ENCODE measurements around the gene NANOS2. TPM values are rescaled to one million over a fixed set of nuclear protein-coding genes. Genes with fewer than 3 reads are reported as not detected.

The NANOS2 gene
- total RNA-seq, 1 experiment from 2014 or later, result not detected

DNA sequence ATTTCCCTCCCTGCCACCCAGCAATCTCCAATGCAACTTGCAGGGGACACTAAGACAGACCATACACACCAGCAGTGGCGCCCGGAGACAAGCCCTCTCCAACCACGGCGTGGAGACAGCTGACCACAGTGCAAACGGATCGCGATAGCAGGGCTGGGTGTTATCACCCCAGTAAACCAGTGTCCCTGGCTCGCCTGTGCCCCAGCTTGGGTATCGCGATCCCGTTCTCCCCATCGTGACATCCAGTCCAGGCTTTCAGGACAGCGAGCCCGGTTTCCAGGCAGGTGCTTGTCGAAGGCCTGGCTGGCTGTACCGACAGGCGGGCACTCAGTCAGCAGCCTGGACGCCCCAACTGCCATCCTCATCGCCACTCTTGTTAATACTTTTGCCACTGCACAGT lies 20.7 kb upstream of the NANOS2 start:
- DNase-seq, result no peak
- Histone ChIP-seq H3K27me3 (peaks cover 38% of the 10 kb centered on the region), H3K36me3 (no peaks in the 10 kb centered on the region), H3K4me3 (no peak overlapping the region), H3K9me3 (no peaks in the 10 kb centered on the region)

DNA sequence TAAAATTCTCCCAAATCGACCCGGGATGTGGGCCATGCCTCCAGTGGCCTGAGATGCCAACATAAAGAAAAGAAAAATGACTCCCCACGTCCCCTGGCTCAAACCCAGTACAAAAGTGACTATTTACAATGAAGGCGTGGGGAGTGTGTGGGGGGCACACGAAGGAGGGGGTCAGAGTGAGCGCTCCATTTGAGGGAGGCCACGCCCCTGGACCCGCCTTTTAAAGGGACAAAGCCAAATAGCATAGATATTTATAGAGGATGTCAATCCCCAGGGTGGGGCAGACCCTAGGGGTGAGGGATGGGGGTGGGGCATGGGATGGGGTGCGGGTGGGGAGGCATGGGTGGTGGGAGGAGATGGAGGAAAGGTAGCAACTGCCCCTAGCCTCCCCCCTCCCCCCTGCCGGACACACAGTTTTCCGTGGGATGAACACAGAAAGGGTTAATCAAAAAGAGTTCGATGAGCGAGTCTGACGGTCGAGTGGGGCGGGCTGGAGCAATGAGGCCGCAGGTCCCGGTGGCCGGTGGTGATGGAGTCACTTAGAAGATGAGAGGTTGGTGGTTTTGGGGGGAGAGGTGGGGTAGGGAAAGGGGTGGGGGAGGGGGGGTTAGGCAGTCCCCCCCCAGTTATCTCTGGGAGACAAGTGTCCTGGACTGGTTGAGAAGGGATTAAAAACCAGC lies 20.1 kb upstream of the NANOS2 start:
- H3K4me3 ChIP-seq, result no peak overlapping the region
- H3K36me3 ChIP-seq, result no peaks in the 10 kb centered on the region
- H3K9me3 ChIP-seq, result no peaks in the 10 kb centered on the region
- peaks cover 38% of the 10 kb centered on the region for H3K27me3 ChIP-seq
- DNase-seq, result no peak

DNA sequence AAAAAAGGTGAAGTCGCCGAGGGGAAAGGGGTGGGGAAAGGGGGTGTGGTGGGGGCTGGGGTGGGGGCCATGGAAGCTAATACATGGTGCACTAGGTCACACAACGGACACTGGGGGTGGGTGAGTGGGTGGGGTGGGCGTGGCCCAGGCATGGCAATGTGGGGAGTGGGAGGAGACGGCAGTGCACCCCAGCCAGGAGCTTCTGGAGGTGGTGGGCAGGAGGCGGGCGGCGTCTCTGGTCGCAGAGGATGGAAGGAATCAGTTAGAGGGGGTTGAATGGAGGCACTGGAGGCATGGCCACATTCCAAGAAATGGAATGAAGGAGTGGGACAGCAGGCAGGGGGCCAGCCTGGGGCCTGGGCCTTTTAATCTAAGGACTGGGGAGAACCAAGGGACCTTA lies 19.2 kb upstream of the NANOS2 start:
- H3K4me3 ChIP-seq, result no peak overlapping the region
- DNase-seq, result no peak
- H3K36me3 ChIP-seq, result no peaks in the 10 kb centered on the region
- H3K9me3 ChIP-seq, result no peaks in the 10 kb centered on the region
- peaks cover 41% of the 10 kb centered on the region for H3K27me3 ChIP-seq

DNA sequence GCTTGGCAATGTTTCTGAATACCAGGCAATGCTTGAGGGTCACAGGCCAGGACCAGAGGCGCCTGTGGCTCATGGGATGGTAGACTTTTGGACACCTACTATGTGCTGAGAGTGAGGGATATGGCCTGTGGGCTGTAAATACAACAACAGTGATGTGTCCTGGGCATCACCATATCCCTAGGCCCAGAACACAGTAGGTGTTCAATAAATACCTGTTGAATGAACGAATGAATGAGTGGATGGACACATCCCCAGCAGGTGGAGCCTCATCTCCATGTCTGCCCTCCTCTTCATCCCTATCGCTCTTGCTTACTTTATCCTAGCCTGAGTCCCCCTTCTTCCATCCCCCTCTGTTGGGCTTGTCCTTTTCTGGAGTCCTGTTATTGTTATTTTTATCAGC lies 16.5 kb upstream of the NANOS2 start:
- Histone ChIP-seq H3K9me3 (no peaks in the 10 kb centered on the region), H3K27me3 (peaks cover 31% of the 10 kb centered on the region), H3K4me3 (no peak overlapping the region), H3K36me3 (no peaks in the 10 kb centered on the region)
- no peak for DNase-seq

DNA sequence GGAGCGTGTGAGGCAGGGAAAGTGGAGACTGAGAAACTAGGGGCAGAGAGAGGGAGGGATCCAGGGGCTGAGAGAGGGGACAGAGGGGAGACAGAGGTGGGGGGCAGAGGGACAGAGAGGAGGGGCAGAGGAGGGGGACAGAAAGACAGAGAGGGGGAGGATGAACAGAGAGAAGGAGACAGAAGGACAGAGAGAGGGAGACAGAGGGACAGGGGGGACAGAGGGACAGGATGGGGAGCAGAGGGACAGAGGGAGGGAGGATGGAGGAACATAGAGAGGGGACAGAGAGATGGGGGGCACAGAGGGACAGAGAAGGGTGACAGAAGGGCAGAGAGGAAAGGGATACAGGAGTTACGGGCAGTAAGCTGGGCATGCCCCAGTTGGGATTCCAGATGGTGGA lies 14.7 kb upstream of the NANOS2 start:
- peaks cover 17% of the 10 kb centered on the region for H3K27me3 ChIP-seq
- DNase-seq, result no peak
- H3K36me3 ChIP-seq, result no peaks in the 10 kb centered on the region
- H3K9me3 ChIP-seq, result no peaks in the 10 kb centered on the region
- no peak overlapping the region for H3K4me3 ChIP-seq

DNA sequence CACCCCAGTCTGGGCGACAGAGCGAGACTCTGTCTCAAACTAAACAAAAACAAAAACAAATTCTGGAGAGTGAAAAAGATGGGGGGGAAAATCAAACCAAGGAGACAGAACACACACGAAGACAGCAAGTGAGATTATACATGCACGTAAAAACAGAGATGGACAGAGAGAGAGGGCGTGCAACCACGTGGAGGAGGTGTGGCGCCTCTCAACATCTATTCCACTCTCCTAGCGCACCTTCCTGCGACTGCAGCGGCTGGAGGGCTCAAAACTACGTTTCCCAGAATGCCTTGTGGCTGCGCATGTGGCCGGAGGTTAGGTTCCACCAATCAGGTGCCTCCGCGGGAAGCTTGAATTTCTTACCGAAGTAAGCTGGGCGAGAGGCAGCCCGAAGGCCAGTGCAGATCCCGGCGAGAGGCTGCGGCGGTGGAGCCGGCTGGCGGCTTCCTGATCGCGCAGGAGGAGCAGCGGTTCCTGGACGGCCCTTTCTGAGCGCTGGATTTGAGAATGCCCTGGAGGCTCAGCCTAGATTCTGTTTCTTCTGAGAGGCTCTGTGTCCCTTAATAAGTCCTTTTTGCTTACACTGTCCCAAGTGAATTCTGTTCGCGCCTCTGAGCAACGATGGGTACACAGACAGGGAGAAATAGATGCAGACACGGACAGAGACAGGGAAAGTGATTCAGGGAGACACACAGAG lies 13.1 kb upstream of the NANOS2 start:
- Histone ChIP-seq H3K27me3 (peaks cover 13% of the 10 kb centered on the region), H3K36me3 (no peaks in the 10 kb centered on the region), H3K9me3 (no peaks in the 10 kb centered on the region), H3K4me3 (no peak overlapping the region; the same call in 1 of the 2 replicates)
- peak; percentile 92 for DNase-seq

DNA sequence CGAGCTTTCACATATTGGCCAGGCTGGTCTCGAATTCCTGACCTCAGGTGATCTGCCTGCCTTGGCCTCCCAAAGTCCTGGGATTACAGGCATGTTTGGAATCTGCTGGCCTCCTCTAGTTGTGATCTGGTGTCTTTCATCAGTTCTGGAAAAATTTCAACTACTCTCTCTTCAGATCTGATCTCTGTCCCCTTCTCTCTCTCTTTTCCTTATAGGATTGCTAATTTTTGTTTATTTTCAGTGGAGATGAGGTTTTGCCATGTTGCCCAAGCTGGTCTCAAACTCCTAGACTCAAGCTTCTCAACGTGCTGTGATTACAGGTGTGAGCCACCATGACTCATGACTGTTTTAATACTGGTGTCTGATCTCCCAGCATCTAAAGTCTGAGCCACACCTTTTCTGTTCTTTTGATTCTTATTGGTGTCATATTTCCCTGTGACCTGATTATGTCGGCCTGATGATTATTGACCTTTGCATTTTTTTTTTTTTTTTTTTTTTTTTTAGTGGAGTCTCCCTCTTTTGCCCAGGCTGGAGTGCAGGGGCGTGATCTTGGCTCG lies 10.4 kb upstream of the NANOS2 start:
- Histone ChIP-seq H3K27me3 (peaks cover 9% of the 10 kb centered on the region), H3K4me3 (no peak overlapping the region), H3K36me3 (no peaks in the 10 kb centered on the region), H3K9me3 (no peaks in the 10 kb centered on the region)
- no peak for DNase-seq

DNA sequence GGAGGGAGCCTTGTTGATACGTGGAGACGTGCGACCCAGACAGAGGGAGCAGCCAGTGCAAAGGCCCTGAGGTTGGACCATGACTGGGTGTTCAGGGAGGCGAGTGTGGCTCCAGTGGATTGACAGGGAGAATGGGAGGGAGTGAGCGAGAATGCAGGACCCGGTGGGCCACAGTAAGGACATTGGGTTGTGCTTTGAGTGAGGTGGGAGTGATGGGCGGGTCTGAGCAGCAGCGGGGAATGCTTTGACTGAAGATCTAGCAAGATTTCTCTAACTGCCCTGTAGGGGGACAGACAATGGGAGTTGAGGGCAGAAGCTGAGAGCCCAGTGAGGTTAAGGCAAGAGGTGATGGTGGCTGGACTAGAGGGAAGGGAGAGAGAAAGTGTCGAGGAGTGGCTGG lies 7.7 kb upstream of the NANOS2 start:
- no peak for DNase-seq
- no peak overlapping the region for H3K4me3 ChIP-seq
- H3K36me3 ChIP-seq, result no peaks in the 10 kb centered on the region
- peaks cover 29% of the 10 kb centered on the region for H3K27me3 ChIP-seq
- H3K9me3 ChIP-seq, result no peaks in the 10 kb centered on the region

DNA sequence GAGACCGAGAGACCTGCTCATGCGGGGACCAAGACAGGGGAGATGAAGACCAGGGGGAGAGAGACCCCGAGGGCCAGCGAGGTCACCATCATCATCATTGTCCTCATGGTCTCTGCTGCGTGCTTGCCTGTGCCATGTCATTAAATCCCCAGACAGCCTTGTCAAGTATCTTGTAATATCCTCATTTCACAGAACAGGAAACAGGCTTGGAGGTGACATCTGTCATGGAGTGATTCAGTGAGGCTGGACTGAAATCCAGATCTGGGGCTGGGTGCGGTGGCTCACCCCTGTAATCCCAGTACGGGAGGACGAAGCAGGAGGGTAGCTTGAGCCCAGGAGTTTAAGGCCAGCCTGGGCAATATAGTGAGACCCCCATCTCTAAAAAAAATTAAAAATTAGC lies 5.9 kb upstream of the NANOS2 start:
- no peak for DNase-seq
- no peaks in the 10 kb centered on the region for H3K9me3 ChIP-seq
- H3K4me3 ChIP-seq, result no peak overlapping the region
- no peaks in the 10 kb centered on the region for H3K36me3 ChIP-seq
- H3K27me3 ChIP-seq, result peaks cover 35% of the 10 kb centered on the region

DNA sequence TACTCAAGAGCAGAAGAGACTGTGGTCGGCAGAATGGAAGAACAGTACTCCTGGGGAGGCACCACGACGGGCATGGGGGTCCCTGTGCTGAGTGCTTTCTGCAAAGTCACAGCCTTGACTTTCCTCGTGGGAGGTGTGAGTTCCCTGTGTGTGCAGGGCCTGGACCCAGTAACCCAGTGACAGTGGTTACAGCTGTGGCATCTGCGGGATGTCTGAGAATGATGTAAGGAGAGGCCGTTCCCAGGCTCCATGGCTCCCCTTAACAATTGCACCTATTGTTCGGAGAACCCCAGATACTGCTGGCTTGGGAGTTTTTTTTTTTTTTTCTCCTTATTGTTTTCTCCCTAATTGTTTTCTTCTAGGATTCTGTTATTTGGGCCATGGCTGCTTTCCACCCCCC lies 5.1 kb upstream of the NANOS2 start:
- Histone ChIP-seq H3K36me3 (no peaks in the 10 kb centered on the region), H3K27me3 (peaks cover 35% of the 10 kb centered on the region), H3K9me3 (no peaks in the 10 kb centered on the region), H3K4me3 (no peak overlapping the region)
- DNase-seq, result no peak

DNA sequence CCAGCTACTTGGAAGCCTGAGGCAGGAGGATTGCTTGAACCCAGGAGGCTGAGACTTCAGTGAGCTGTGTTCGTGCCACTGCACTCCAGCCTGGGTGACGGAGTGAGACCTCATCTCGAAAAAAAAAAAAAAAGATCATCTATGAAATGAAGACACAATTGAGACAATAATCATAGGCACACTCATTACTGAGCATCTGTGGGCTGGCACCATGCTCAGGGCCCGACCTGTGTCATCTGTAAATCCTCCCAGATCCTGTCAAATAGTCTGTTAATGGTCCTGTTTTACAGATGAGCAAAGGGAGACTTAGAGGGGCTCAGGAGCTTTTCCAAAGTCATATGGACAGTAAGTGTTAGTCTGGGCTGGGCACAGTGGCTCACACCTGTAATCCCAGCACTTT lies 4.1 kb upstream of the NANOS2 start:
- DNase-seq, result no peak
- no peak overlapping the region for H3K4me3 ChIP-seq
- H3K27me3 ChIP-seq, result peaks cover 35% of the 10 kb centered on the region

DNA sequence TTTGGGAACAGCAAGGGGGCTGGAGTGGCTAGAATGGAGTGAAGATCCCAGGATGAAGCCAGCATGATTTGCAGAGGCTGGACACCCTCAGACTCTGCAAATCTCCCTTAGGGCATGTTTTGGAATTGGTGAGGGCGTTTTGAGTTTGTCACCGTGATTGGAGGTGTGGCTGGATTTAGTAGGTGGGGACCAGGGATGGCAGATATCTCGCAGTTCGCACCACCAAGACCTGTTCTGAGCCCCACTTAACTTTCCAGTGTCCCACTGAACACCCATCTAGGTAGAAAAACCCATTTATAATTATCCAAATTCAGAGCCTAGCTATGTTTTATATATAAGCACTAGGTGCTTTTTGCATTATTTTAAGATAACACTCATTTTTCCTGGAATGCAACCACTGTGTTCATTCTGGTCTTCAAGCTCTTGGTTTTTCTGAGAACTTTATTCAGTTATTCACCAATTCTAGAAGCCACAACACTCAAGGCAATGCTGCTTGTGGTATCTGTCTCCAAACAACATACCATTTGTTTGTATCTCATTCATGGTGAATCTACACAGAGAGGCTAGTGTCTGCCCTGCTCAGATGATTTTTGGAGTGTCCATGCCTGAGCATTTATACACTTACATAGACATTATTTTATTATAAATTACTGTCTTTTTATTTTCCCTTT lies 3.0 kb upstream of the NANOS2 start:
- no peaks in the 10 kb centered on the region for H3K36me3 ChIP-seq
- no peak for DNase-seq

More for the DNA sequence above, 4.1 kb upstream of the NANOS2 start:
- Histone ChIP-seq H3K36me3 (no peaks in the 10 kb centered on the region), H3K9me3 (no peaks in the 10 kb centered on the region)

DNA sequence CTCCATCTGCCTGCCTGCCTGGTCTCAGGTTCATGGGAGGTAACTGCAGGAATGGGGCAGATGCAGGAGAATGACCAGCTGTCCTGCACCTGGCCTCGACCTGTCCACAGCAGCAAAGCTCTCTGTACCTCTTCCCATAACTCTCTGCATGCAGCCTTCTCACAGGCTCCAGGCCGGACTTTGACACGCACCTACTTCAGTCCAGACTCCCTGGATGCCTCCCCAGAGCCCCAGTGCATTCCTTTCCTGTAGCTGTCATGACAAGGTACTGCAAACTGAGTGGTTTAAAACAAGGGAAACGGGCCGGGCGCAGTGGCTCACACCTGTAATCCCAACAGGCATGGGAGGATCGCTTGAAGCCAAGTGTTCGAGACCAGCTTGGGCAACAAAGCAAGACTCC lies 3.3 kb downstream of the NANOS2 start:
- no peaks in the 10 kb centered on the region for H3K9me3 ChIP-seq
- H3K4me3 ChIP-seq, result no peak overlapping the region
- no peaks in the 10 kb centered on the region for H3K36me3 ChIP-seq
- no peak for DNase-seq
- peaks cover under 1% of the 10 kb centered on the region; the same call in 1 of the 2 replicates for H3K27me3 ChIP-seq

More for the DNA sequence above, 3.0 kb upstream of the NANOS2 start:
- Histone ChIP-seq H3K9me3 (no peaks in the 10 kb centered on the region), H3K4me3 (no peak overlapping the region), H3K27me3 (peaks cover 35% of the 10 kb centered on the region)

DNA sequence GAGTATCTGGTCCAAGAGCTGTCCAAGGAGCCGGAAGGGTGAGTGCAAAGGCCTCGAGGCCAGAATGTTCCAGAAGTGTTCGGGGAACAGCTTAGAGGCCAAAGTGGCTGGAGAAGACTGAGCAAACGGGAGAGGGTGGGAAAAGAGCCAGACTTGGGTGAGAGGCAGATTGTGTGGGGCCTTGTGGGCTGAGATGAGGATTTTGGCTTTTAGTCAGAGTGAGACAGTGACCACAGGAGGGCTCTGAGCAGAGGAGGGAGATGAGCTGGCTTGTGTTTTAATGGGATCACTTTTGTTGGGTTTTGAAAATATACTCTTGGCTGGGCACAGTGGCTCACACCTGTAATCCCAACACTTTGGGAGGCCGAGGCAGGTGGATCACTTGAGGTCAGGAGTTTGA lies 5.6 kb downstream of the NANOS2 start:
- Histone ChIP-seq H3K9me3 (no peaks in the 10 kb centered on the region), H3K4me3 (no peak overlapping the region), H3K36me3 (no peaks in the 10 kb centered on the region), H3K27me3 (no peaks in the 10 kb centered on the region)
- DNase-seq, result no peak

DNA sequence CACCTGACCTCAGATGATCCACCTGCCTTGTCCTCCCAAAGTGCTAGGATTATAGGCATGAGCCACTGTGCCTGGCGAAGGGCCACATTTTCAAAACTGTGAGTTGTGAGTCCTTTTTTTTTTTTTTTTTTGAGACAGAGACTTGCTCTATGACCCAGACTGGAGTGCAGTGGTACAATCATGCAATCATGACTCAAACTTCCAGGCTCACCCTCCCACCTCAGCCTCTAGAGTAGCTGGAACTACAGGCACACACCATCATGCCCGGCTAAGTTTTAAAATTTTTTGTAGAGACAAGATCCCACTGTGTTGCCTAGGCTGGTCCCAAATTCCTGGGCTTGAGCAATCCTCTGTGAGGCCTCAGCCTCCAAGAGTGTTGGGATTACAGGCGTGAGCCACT lies 8.4 kb downstream of the NANOS2 start:
- H3K36me3 ChIP-seq, result no peaks in the 10 kb centered on the region
- H3K4me3 ChIP-seq, result no peak overlapping the region
- H3K27me3 ChIP-seq, result no peaks in the 10 kb centered on the region
- DNase-seq, result peak; percentile 18
- H3K9me3 ChIP-seq, result no peaks in the 10 kb centered on the region

DNA sequence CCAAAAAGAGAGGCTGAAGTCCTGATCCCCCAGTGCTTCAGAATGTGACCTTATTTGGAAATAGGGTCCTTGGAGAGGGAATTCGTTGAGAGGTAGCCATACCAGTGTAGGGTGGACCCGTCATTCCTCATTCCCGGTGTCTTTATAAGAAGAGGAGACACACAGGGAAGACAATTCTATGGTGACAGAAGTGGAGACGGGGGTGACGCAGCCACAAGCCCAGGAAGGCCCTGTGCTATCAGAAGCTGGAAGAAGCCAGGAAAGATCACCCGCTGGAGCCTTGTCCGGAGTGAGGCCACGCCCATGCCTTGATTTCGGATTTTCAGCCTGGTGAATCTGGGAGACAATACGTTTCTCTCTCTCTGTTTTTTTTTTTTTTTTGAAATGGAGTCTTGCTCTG lies 9.6 kb downstream of the NANOS2 start:
- Histone ChIP-seq H3K27me3 (no peaks in the 10 kb centered on the region), H3K4me3 (no peak overlapping the region), H3K9me3 (no peaks in the 10 kb centered on the region), H3K36me3 (peaks cover 8% of the 10 kb centered on the region)
- no peak for DNase-seq
